Measurements from ENCODE around the gene PHEX. TPM values are rescaled to one million over a fixed set of nuclear protein-coding genes. Genes with fewer than 3 reads are reported as not detected.

PHEX gene
- total and polyA plus RNA-seq, 8 donors: 0.05 to 0.73 (median 0.14) TPM; not detected in 5

GRCh38 chrX:22246620-22247019, 214.5 kb downstream of the PHEX start:
- intact Hi-C loops (cut with DNase I; ENCODE audit: low total_unique reads): no loop called here
- H3K9me3 ChIP-seq: no peaks in the 10 kb centered on the region
- no peaks in the 10 kb centered on the region for H3K36me3 ChIP-seq
- H3K4me3 ChIP-seq: no peak overlapping the region
- no peak for TF ChIP-seq CTCF (IDR thresholded peaks at IDR 0.05)
- no peak for TF ChIP-seq POLR2AphosphoS5 (IDR thresholded peaks at IDR 0.05)
- TF ChIP-seq EP300 (IDR thresholded peaks at IDR 0.05): no peak
- no peak for TF ChIP-seq POLR2A (IDR thresholded peaks at IDR 0.05)
- no peaks in the 10 kb centered on the region for H3K27me3 ChIP-seq
- H3K4me1 ChIP-seq: no peaks in the 10 kb centered on the region
- WGBS, 5 donors: 46 to 81% (median 57%) methylated on average over 2 of the region's 2 CpGs
- H3K27ac ChIP-seq: no peak overlapping the region
- DNase-seq: no peak

GRCh38 chrX:22247169-22247568, 215.0 kb downstream of the PHEX start:
- H3K27ac ChIP-seq: no peak overlapping the region
- no peaks in the 10 kb centered on the region for H3K36me3 ChIP-seq
- intact Hi-C loops (cut with DNase I; ENCODE audit: low total_unique reads): no loop called here
- no peaks in the 10 kb centered on the region for H3K27me3 ChIP-seq
- H3K4me3 ChIP-seq: no peak overlapping the region
- 32 to 71% (median 64%) methylated on average over 1 of the region's 1 CpG for WGBS, 5 donors
- DNase-seq: no peak
- TF ChIP-seq POLR2AphosphoS5 (IDR thresholded peaks at IDR 0.05): no peak
- no peak for TF ChIP-seq POLR2A (IDR thresholded peaks at IDR 0.05)
- TF ChIP-seq EP300 (IDR thresholded peaks at IDR 0.05): no peak
- TF ChIP-seq CTCF (IDR thresholded peaks at IDR 0.05): no peak
- no peaks in the 10 kb centered on the region for H3K9me3 ChIP-seq
- no peaks in the 10 kb centered on the region for H3K4me1 ChIP-seq

GRCh38 chrX:22248401-22248800, 216.3 kb downstream of the PHEX start:
- TF ChIP-seq POLR2AphosphoS5 (IDR thresholded peaks at IDR 0.05): no peak
- no peak for TF ChIP-seq EP300 (IDR thresholded peaks at IDR 0.05)
- no peak for TF ChIP-seq POLR2A (IDR thresholded peaks at IDR 0.05)
- no peak for TF ChIP-seq CTCF (IDR thresholded peaks at IDR 0.05)
- intact Hi-C loops (cut with DNase I; ENCODE audit: low total_unique reads): no loop called here
- no peaks in the 10 kb centered on the region for H3K4me1 ChIP-seq
- 39 to 82% (median 69%) methylated on average over 3 of the region's 3 CpGs for WGBS, 5 donors
- no peaks in the 10 kb centered on the region for H3K27me3 ChIP-seq
- H3K4me3 ChIP-seq: no peak overlapping the region
- H3K9me3 ChIP-seq: no peaks in the 10 kb centered on the region
- no peak overlapping the region for H3K27ac ChIP-seq
- no peak for DNase-seq
- no peaks in the 10 kb centered on the region for H3K36me3 ChIP-seq

- H3K27ac ChIP-seq: no peak overlapping the region
- 29 to 65% (median 50%) methylated on average over 2 of the region's 2 CpGs for WGBS, 5 donors
- H3K36me3 ChIP-seq: no peaks in the 10 kb centered on the region
- H3K4me3 ChIP-seq: no peak overlapping the region
- no peaks in the 10 kb centered on the region for H3K4me1 ChIP-seq
- no peak for TF ChIP-seq EP300 (IDR thresholded peaks at IDR 0.05)
- TF ChIP-seq CTCF (IDR thresholded peaks at IDR 0.05): no peak
- no peak for TF ChIP-seq POLR2A (IDR thresholded peaks at IDR 0.05)
- no peak for TF ChIP-seq POLR2AphosphoS5 (IDR thresholded peaks at IDR 0.05)
- H3K9me3 ChIP-seq: no peaks in the 10 kb centered on the region
- no peak for DNase-seq
- intact Hi-C loops (cut with DNase I; ENCODE audit: low total_unique reads): no loop called here
- H3K27me3 ChIP-seq: no peaks in the 10 kb centered on the region
Observed at GRCh38 chrX:22249371-22249770, 217.2 kb downstream of the PHEX start.

Data from stomach (tissue), 9 donors.